HG03558 (cell line): Measurements from ENCODE around the gene OR2J3.
"Not testable (repeated sequence)": the region's sequence is repeated elsewhere in the genome, so short reads cannot be mapped to it uniquely, and the experiment has no call there.

Source experiments
- ATAC-seq: cut with Tn5 transposase; IDR thresholded peaks from one replicate; pipeline ENCODE4 v1.9.1; 2021; ENCODE audit warnings: moderate number of reproducible peaks; ENCODE audit not compliant: unreplicated experiment; ENCODE audit errors: extremely low read depth

OR2J3 gene

GRCh38 chr6:29155182-29155581 lies 47.3 kb downstream of the OR2J3 start:
- not testable (repeated sequence) for ATAC-seq

DNA sequence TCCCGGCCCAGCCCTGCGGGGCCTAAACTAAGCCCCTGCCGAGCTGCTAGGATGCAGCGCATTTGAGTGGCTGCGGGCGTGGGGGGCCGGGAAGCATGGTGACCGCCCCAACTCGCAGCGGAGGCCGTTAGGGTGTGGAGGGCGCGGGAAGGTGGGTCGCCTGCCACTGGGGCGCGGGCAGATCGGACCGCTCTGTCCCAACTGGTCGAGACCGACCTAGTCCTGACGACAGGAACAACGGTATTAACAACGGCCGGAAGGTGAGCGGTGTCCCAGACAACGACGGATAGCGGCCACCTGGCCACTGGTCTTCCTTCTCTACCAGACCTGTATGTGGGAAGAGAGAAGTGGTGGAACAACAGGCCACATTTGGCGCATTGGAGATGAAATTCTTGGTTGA lies 52.1 kb downstream of the OR2J3 start:
- not testable (repeated sequence) for ATAC-seq
